ENCODE measurements around the gene VDAC1. TPM values are rescaled to one million over a fixed set of nuclear protein-coding genes. Genes with fewer than 3 reads are reported as not detected.

VDAC1 gene
- total and polyA plus RNA-seq, 2 donors (not counting 3 experiments of a cell fraction or from before 2014, with no cell fraction given), result 116 to 247 TPM

DNA sequence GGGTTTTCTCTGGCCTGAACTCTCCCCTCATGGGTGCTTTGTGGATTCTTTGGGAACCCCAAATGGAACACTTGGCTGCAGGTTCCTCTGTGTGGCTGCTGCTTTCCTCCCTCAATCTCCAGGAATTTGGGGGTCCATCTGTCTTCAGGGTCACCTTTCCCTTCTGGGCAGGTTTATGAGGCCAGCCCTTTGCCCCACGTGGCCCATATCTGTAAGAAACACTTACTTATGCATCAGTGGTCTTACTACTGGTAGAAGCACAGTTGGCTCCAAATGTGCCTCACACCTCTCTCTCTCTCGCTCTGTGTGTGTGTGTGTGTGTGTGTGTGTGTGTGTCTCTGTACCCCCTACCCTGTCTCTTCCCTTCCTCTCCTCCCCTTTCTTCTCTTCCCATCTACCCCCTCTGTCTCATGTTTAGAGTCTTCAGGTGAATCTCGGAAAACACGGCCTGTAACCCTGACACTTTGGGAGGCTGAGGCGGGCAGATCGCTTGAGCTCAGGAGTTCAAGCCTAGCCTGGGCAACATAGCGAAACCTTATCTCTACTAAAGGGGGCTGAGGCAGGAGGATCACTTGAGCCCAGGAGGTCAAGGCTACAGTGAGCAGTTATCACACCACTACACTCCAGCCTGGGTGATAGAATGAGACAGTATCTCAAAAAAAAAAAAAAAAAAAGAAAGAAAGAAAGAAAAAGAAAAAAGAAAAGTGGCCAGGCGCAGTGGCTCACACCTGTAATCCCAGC is 63.1 kb downstream of the VDAC1 start:
- no peak overlapping the region for H3K4me3 ChIP-seq (replicated peaks in 1 of 3; ENCODE audit: insufficient read depth in 1 of 3, low read depth in 1 of 3, low read length in 3 of 3)
- H3K27ac ChIP-seq (ENCODE audit: insufficient read depth, low read depth, low read length), result no peak overlapping the region
- no peak overlapping the region for H3K9ac ChIP-seq (replicated peaks; ENCODE audit: extremely low read depth, insufficient read depth, low read length)
- no peaks in the 10 kb centered on the region for H3K9me1 ChIP-seq (replicated peaks; ENCODE audit: control insufficient read depth, extremely low read depth, insufficient read depth, low read length)
- no peaks in the 10 kb centered on the region for H3K36me3 ChIP-seq (ENCODE audit: control insufficient read depth in 2 of 2, extremely low read depth in 1 of 2, insufficient read depth in 2 of 2, low read length in 2 of 2)
- DNase-seq (ENCODE audit: low read depth, low spot score) (no peak), FAIRE-seq (no peak)
- intact Hi-C loops (cut with micrococcal nuclease) (loop anchor here (5.0 kb wide), 1 partner anchor 829 kb away; no protein-coding TSS in a partner anchor), dilution Hi-C loops (cut with MboI; ENCODE audit: extremely low pct_ligation_motif_present, low sequenced_read_pairs) (no loop called here)
- no peak overlapping the region for H3K4me2 ChIP-seq (ENCODE audit: insufficient read depth, low read length)
- H3K79me2 ChIP-seq (ENCODE audit: control insufficient read depth, insufficient read depth, low read length), result no peaks in the 10 kb centered on the region
- H4K20me1 ChIP-seq (replicated peaks; ENCODE audit: control insufficient read depth, extremely low read depth, insufficient read depth, low read length), result no peaks in the 10 kb centered on the region
- no peak for TF ChIP-seq EZH2 (IDR thresholded peaks at IDR 0.05; ENCODE audit: borderline replicate concordance, low read depth, low read length, severe bottlenecking)
- no peak for TF ChIP-seq MYC (IDR thresholded peaks at IDR 0.05; ENCODE audit: low read depth, low read length)
- H3K27me3 ChIP-seq (ENCODE audit: control insufficient read depth in 2 of 2, insufficient read depth in 2 of 2, low read length in 2 of 2), result no peaks in the 10 kb centered on the region
- ChIA-PET CTCF (no interaction called here), POLR2A (no interaction called here)
- H2AFZ ChIP-seq (ENCODE audit: low read depth, low read length), result no peak overlapping the region
- no peaks in the 10 kb centered on the region for H3K9me3 ChIP-seq (replicated peaks; ENCODE audit: control insufficient read depth, insufficient read depth, low read length)
- H3K4me1 ChIP-seq (ENCODE audit: control insufficient read depth, extremely low read depth, insufficient read depth, low read length), result peaks cover 3% of the 10 kb centered on the region
- BruUV-seq (replicated peaks), result no TSS peak

DNA sequence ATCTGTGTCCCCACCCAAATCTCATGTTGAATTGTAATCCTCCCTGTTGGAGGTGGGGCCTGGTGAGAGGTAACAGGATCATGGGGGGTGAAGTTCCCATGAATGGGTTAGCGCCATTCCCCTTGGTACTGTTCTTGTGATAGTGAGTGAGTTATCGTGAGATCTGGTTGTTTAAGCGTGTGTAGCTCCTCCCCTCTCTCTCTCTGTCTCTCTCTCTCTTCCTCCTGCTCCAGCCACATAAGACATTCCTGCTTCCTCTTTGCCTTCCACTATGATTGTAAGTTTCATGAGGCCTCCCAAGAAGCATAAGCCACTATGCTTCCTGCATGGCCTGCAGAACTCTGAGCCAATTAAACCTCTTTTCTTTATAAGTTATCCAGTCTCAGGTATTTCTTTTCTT is 65.1 kb downstream of the VDAC1 start:
- Histone ChIP-seq H3K79me2 (ENCODE audit: control insufficient read depth, insufficient read depth, low read length) (no peaks in the 10 kb centered on the region), H3K36me3 (ENCODE audit: control insufficient read depth in 2 of 2, extremely low read depth in 1 of 2, insufficient read depth in 2 of 2, low read length in 2 of 2) (no peaks in the 10 kb centered on the region), H4K20me1 (replicated peaks; ENCODE audit: control insufficient read depth, extremely low read depth, insufficient read depth, low read length) (no peaks in the 10 kb centered on the region), H3K27ac (ENCODE audit: insufficient read depth, low read depth, low read length) (no peak overlapping the region), H3K9me1 (replicated peaks; ENCODE audit: control insufficient read depth, extremely low read depth, insufficient read depth, low read length) (no peaks in the 10 kb centered on the region), H3K27me3 (ENCODE audit: control insufficient read depth in 2 of 2, insufficient read depth in 2 of 2, low read length in 2 of 2) (no peaks in the 10 kb centered on the region), H3K4me2 (ENCODE audit: insufficient read depth, low read length) (no peak overlapping the region), H3K4me1 (ENCODE audit: control insufficient read depth, extremely low read depth, insufficient read depth, low read length) (peaks cover 3% of the 10 kb centered on the region), H3K9me3 (replicated peaks; ENCODE audit: control insufficient read depth, insufficient read depth, low read length) (no peaks in the 10 kb centered on the region), H3K9ac (replicated peaks; ENCODE audit: extremely low read depth, insufficient read depth, low read length) (no peak overlapping the region), H3K4me3 (replicated peaks in 1 of 3; ENCODE audit: insufficient read depth in 1 of 3, low read depth in 1 of 3, low read length in 3 of 3) (no peak overlapping the region), H2AFZ (ENCODE audit: low read depth, low read length) (no peak overlapping the region)
- FAIRE-seq, result no peak
- DNase-seq (ENCODE audit: low read depth, low spot score), result no peak
- intact Hi-C loops (cut with micrococcal nuclease) (loop anchor here (5.0 kb wide), 1 partner anchor 827 kb away; no protein-coding TSS in a partner anchor), dilution Hi-C loops (cut with MboI; ENCODE audit: extremely low pct_ligation_motif_present, low sequenced_read_pairs) (no loop called here)
- POLR2A ChIA-PET, result no interaction called here
- TF ChIP-seq POLR2AphosphoS5 (IDR thresholded peaks at IDR 0.05; ENCODE audit: insufficient read depth, low read depth, low read length), result no peak
- TF ChIP-seq, protein P1, sequence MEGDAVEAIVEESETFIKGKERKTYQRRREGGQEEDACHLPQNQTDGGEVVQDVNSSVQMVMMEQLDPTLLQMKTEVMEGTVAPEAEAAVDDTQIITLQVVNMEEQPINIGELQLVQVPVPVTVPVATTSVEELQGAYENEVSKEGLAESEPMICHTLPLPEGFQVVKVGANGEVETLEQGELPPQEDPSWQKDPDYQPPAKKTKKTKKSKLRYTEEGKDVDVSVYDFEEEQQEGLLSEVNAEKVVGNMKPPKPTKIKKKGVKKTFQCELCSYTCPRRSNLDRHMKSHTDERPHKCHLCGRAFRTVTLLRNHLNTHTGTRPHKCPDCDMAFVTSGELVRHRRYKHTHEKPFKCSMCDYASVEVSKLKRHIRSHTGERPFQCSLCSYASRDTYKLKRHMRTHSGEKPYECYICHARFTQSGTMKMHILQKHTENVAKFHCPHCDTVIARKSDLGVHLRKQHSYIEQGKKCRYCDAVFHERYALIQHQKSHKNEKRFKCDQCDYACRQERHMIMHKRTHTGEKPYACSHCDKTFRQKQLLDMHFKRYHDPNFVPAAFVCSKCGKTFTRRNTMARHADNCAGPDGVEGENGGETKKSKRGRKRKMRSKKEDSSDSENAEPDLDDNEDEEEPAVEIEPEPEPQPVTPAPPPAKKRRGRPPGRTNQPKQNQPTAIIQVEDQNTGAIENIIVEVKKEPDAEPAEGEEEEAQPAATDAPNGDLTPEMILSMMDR (IDR thresholded peaks at IDR 0.05; ENCODE audit: extremely low read depth in 1 of 2, insufficient read depth in 1 of 2, low read depth in 1 of 2, low read length in 2 of 2), result no peak
- TF ChIP-seq FOS (IDR thresholded peaks at IDR 0.05; ENCODE audit: borderline replicate concordance, insufficient read depth, low read length), result no peak
- TF ChIP-seq, protein P2, sequence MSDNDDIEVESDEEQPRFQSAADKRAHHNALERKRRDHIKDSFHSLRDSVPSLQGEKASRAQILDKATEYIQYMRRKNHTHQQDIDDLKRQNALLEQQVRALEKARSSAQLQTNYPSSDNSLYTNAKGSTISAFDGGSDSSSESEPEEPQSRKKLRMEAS (IDR thresholded peaks at IDR 0.05; ENCODE audit: insufficient read depth, insufficient read length), result no peak
- BruUV-seq (replicated peaks), result no TSS peak
- CTCF ChIA-PET, result no interaction called here

Measured in endothelial cell of umbilical vein (primary cell).